SU-DHL-6 (cell line): ENCODE results near the gene PRKCE.

ENCODE experiments used
- H2AFZ ChIP-seq: fragments of 200-600 bp; sonication (generic); 2 replicates; pipeline ENCODE4 v1.6.1; 2014; ENCODE audit warnings: low read depth, mild to moderate bottlenecking, moderate library complexity, mixed read lengths, antibody characterized with exemption, low read length; ENCODE audit not compliant: severe bottlenecking
- H3F3A ChIP-seq: fragments of 200-600 bp; shearing (Covaris generic); 2 replicates; pipeline ENCODE4 v1.6.0; 2016; ENCODE audit warnings: antibody characterized with exemption, mild to moderate bottlenecking; ENCODE audit not compliant: insufficient read depth
- H3K27ac ChIP-seq: fragments of 200-600 bp; sonication (generic); 2 replicates; pipeline ENCODE4 v1.5.1; 2016; ENCODE audit warnings: low read depth, mild to moderate bottlenecking, low read length, moderate library complexity, mixed read lengths
- H3K27me3 ChIP-seq: fragments of 200-600 bp; sonication (generic), shearing (Covaris generic); 2 replicates; pipeline ENCODE4 v1.6.0; 2014; ENCODE audit warnings: mild to moderate bottlenecking, low read length
- H3K36me3 ChIP-seq: fragments of 200-600 bp; sonication (generic); 2 replicates; pipeline ENCODE4 v1.6.1; 2014; ENCODE audit warnings: mild to moderate bottlenecking, low read length, mixed read lengths
- H3K4me2 ChIP-seq: fragments of 300-600, 200-600 bp; shearing (Covaris generic), sonication (generic); 2 replicates; pipeline ENCODE4 v1.6.0; 2014; ENCODE audit warnings: low read length, low read depth, mild to moderate bottlenecking; ENCODE audit not compliant: poor library complexity, severe bottlenecking
- H3K4me3 ChIP-seq: fragments of 200-600 bp; sonication (generic); 2 replicates; pipeline ENCODE4 v1.5.1; 2014; ENCODE audit warnings: antibody characterized with exemption, low read length, mild to moderate bottlenecking, mixed read lengths; ENCODE audit not compliant: insufficient read depth, poor library complexity, severe bottlenecking
- H3K79me2 ChIP-seq: fragments of 200-600 bp; sonication (generic); 2 replicates; pipeline ENCODE4 v1.6.1; 2014; ENCODE audit warnings: mild to moderate bottlenecking, low read length, moderate library complexity; ENCODE audit not compliant: insufficient read depth
- H3K9ac ChIP-seq: fragments of 200-600 bp; sonication (generic); 2 replicates; pipeline ENCODE4 v1.7.0; 2014; ENCODE audit warnings: mild to moderate bottlenecking, low read length
- H3K9me2 ChIP-seq: fragments of 200-600 bp; sonication (generic); replicated peaks from 2 replicates; pipeline ENCODE4 v1.6.1; 2014; ENCODE audit warnings: low read length; ENCODE audit not compliant: insufficient read depth
- H3K9me3 ChIP-seq: fragments of 200-600 bp; sonication (generic); 2 replicates; pipeline ENCODE4 v1.6.1; 2014; ENCODE audit warnings: low read length, mixed read lengths; ENCODE audit not compliant: insufficient read depth
- H4K20me1 ChIP-seq: fragments of 200-600 bp; sonication (generic); 2 replicates; pipeline ENCODE4 v1.6.1; 2014; ENCODE audit warnings: low read depth, mild to moderate bottlenecking, antibody characterized with exemption, low read length, moderate library complexity, mixed read lengths
- CTCF ChIP-seq: fragments of 200-600 bp; sonication (generic); IDR thresholded peaks from one replicate; pipeline ENCODE4 v1.5.1; 2017; ENCODE audit warnings: antibody characterized with exemption, mild to moderate bottlenecking, low read length, moderate library complexity; ENCODE audit not compliant: insufficient read depth, poor library complexity, severe bottlenecking
- EZH2phosphoT487 ChIP-seq: fragments of 200-600 bp; sonication (generic), shearing (Covaris generic); conservative IDR thresholded peaks from 2 replicates; pipeline ENCODE4 v1.6.1; 2018; ENCODE audit warnings: mild to moderate bottlenecking, antibody characterized with exemption, low read length, moderate library complexity, mixed read lengths

Gene PRKCE

GRCh38 chr2:46175419-46175818 is 523.9 kb downstream of the PRKCE start:
- Histone ChIP-seq H3K79me2 (no peaks in the 10 kb centered on the region), H3K4me2 (no peak overlapping the region), H4K20me1 (no peaks in the 10 kb centered on the region), H3K9me2 (no peaks in the 10 kb centered on the region), H2AFZ (no peak overlapping the region), H3K27ac (no peak overlapping the region), H3F3A (no peaks in the 10 kb centered on the region), H3K9me3 (no peaks in the 10 kb centered on the region), H3K9ac (no peak overlapping the region), H3K36me3 (no peaks in the 10 kb centered on the region), H3K27me3 (no peaks in the 10 kb centered on the region), H3K4me3 (no peak overlapping the region)
- TF ChIP-seq CTCF (no peak), EZH2phosphoT487 (no peak)

- H3K36me3 ChIP-seq: no peaks in the 10 kb centered on the region
Measured at GRCh38 chr2:46177461-46178089, 526.1 kb downstream of the PRKCE start.

DNA sequence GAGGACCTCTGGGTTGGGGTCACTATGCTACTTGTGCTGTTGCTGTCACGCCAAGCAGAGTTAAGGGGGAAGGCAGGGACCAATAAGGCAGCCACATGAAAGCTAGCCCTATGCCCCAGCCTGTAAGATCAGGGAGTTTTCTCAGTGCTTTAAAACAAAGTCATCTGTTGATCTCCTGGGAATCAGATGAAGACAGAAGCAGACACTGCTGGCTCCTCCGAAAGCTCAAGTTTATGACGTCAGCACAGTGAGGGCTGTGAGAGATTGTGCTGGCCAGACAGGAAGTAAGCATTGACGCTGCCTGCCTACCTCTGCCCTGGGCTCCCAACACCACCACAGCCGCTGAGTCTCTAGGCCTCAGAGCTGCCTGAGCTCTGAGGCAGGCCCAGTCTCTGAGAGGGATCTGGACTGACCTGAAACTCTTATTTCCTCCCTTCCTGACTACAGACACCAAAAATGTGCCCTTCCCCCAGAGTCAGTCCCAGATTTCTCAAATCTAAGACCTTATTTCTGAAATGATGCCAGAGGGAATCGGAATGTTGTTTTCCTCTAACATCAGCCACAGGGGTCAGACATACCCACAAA is 527.7 kb downstream of the PRKCE start:
- H3K9ac ChIP-seq: no peak overlapping the region
- H3K79me2 ChIP-seq: no peaks in the 10 kb centered on the region
- no peaks in the 10 kb centered on the region for H3K9me2 ChIP-seq
- no peak overlapping the region for H3K4me2 ChIP-seq
- TF ChIP-seq CTCF: no peak
- TF ChIP-seq EZH2phosphoT487: no peak
- no peaks in the 10 kb centered on the region for H3F3A ChIP-seq
- no peaks in the 10 kb centered on the region for H4K20me1 ChIP-seq
- no peak overlapping the region for H2AFZ ChIP-seq
- H3K36me3 ChIP-seq: no peaks in the 10 kb centered on the region
- H3K4me3 ChIP-seq: no peak overlapping the region
- H3K9me3 ChIP-seq: no peaks in the 10 kb centered on the region
- H3K27me3 ChIP-seq: no peaks in the 10 kb centered on the region
- H3K27ac ChIP-seq: no peak overlapping the region

More at GRCh38 chr2:46177461-46178089, 526.1 kb downstream of the PRKCE start:
- Histone ChIP-seq H2AFZ (no peak overlapping the region), H3K79me2 (no peaks in the 10 kb centered on the region), H3K4me2 (no peak overlapping the region), H4K20me1 (no peaks in the 10 kb centered on the region), H3K27ac (no peak overlapping the region), H3K9ac (no peak overlapping the region), H3F3A (no peaks in the 10 kb centered on the region), H3K27me3 (no peaks in the 10 kb centered on the region), H3K9me3 (no peaks in the 10 kb centered on the region), H3K4me3 (no peak overlapping the region), H3K9me2 (no peaks in the 10 kb centered on the region)
- TF ChIP-seq CTCF: no peak
- TF ChIP-seq EZH2phosphoT487: no peak
